B cell (primary cell): ENCODE data around the gene ZNF423. TPM values are rescaled to one million over a fixed set of nuclear protein-coding genes. Genes with fewer than 3 reads are reported as not detected.

ENCODE experiments used
- ATAC-seq: fragments of 200-7000 bp; cut with Tn5 transposase; one replicate; pipeline ENCODE4 v1.10.0; 2021; ENCODE audit warnings: low read depth, mild to moderate bottlenecking, moderate number of reproducible peaks, moderate library complexity
- CTCF ChIA-PET: fragments of 350-600 bp; sonication (Branson Sonifier 250); formaldehyde crosslinking; loops from one replicate; lab custom pipeline; 2021; ENCODE audit warnings: antibody characterized with exemption, inconsistent platforms; lab: Charles Lee
- POLR2A ChIA-PET: fragments of 350-600 bp; sonication (Branson Sonifier 250); formaldehyde crosslinking; loops from one replicate; lab custom pipeline; 2021; ENCODE audit warnings: antibody characterized with exemption; lab: Charles Lee
- DNase-seq: peaks from one replicate; pipeline ENCODE4 v3.0.0; 2013
- H2AFZ ChIP-seq: 2 replicates; pipeline ENCODE4 v1.6.1; 2012; ENCODE audit warnings: mild to moderate bottlenecking, low read depth, low read length; ENCODE audit not compliant: insufficient read depth, poor library complexity, severe bottlenecking
- H3K27ac ChIP-seq, 2 donors: 1 replicate in 1 of 2; 2 replicates in 1 of 2; pipeline ENCODE4 v1.5.1; 2012 to 2013; ENCODE audit warnings: low read length in 2 of 2, mild to moderate bottlenecking in 2 of 2, moderate library complexity in 1 of 2
- H3K27me3 ChIP-seq, 4 experiments: fragments of 200-600 bp in 1 of 4; sonication (generic) in 1 of 4; replicated peaks in 1 of 4; 1 replicate in 2 of 4; 2 replicates in 2 of 4; pipeline versions ENCODE4 v1.6.1 to v1.7.0; 2013 to 2016; ENCODE audit warnings: low read length in 3 of 4, mild to moderate bottlenecking in 2 of 4, mixed read lengths in 1 of 4, moderate library complexity in 1 of 4; ENCODE audit not compliant: insufficient read depth in 4 of 4, control insufficient read depth in 3 of 4; ENCODE audit errors: control extremely low read depth in 1 of 4
- H3K36me3 ChIP-seq, 2 experiments: replicated peaks in 1 of 2; 1 replicate in 1 of 2; 2 replicates in 1 of 2; pipeline versions ENCODE4 v1.6.1 to v1.7.1; 2013; ENCODE audit warnings: low read length in 1 of 2; ENCODE audit not compliant: insufficient read depth in 2 of 2, control insufficient read depth in 1 of 2; ENCODE audit errors: control extremely low read depth in 1 of 2, extremely low read depth in 1 of 2
- H3K4me1 ChIP-seq, 2 donors: fragments of 200-600 bp in 1 of 2; sonication (generic) in 1 of 2; 1 replicate in 1 of 2; 2 replicates in 1 of 2; pipeline versions ENCODE4 v1.5.1 to v1.6.1; 2013 to 2017; ENCODE audit warnings: low read length in 2 of 2; ENCODE audit not compliant: control insufficient read depth in 2 of 2, insufficient read depth in 2 of 2
- H3K4me2 ChIP-seq: replicated peaks from 2 replicates; pipeline ENCODE3; 2012; ENCODE audit warnings: mild to moderate bottlenecking, low read depth, low read length; ENCODE audit not compliant: poor library complexity, severe bottlenecking
- H3K4me3 ChIP-seq, 5 experiments: fragments of 200-600 bp in 1 of 5; sonication (generic) in 1 of 5; 1 replicate in 3 of 5; 2 replicates in 2 of 5; pipeline versions ENCODE4 v1.5.1 to v1.7.0; 2011 to 2016; ENCODE audit warnings: low read length in 4 of 5, mild to moderate bottlenecking in 4 of 5, low read depth in 2 of 5, control low read depth in 1 of 5, moderate library complexity in 1 of 5; ENCODE audit not compliant: insufficient read depth in 1 of 5; ENCODE audit errors: control extremely low read depth in 1 of 5, extremely low read depth in 1 of 5
- H3K79me2 ChIP-seq: fragments of 200-600 bp; sonication (generic); one replicate; pipeline ENCODE4 v1.6.0; 2016; ENCODE audit warnings: low read length; ENCODE audit not compliant: control insufficient read depth, insufficient read depth
- H3K9ac ChIP-seq: fragments of 200-600 bp; sonication (generic); 2 replicates; pipeline ENCODE4 v1.6.1; 2017; ENCODE audit warnings: mild to moderate bottlenecking, low read length, moderate library complexity
- H3K9me3 ChIP-seq, 3 donors: one replicate each; pipeline versions ENCODE4 v1.6.1 to v1.7.1; 2013; ENCODE audit warnings: low read length in 2 of 3; ENCODE audit not compliant: control insufficient read depth in 2 of 3, insufficient read depth in 1 of 3; ENCODE audit errors: control extremely low read depth in 1 of 3
- H4K20me1 ChIP-seq: 2 replicates; pipeline ENCODE4 v1.6.0; 2012; ENCODE audit warnings: mild to moderate bottlenecking, low read length; ENCODE audit not compliant: insufficient read depth, control insufficient read depth, poor library complexity, severe bottlenecking
- H3K27ac Mint-ChIP-seq: one replicate; pipeline ENCODE4 v1.8.0; 2021; ENCODE audit warnings: mixed read lengths
- H3K27me3 Mint-ChIP-seq: one replicate; pipeline ENCODE4 v1.8.0; 2021; ENCODE audit warnings: mixed read lengths
- H3K4me1 Mint-ChIP-seq: one replicate; pipeline ENCODE4 v1.8.0; 2021; ENCODE audit warnings: mixed read lengths
- H3K4me3 Mint-ChIP-seq: one replicate; pipeline ENCODE4 v1.8.0; 2021; ENCODE audit warnings: mixed read lengths
- H3K9me3 Mint-ChIP-seq: one replicate; pipeline ENCODE4 v1.8.0; 2022; ENCODE audit warnings: mixed read lengths; ENCODE audit not compliant: insufficient read depth
- CTCF ChIP-seq: fragments of 200-600 bp; IDR thresholded peaks from one replicate; pipeline ENCODE4 v1.8.0; 2022; ENCODE audit warnings: antibody characterized with exemption, mild to moderate bottlenecking
- EZH2 ChIP-seq: IDR thresholded peaks from 2 replicates; pipeline ENCODE4 v1.6.1; 2012; ENCODE audit warnings: borderline replicate concordance, low read depth, mild to moderate bottlenecking, moderate library complexity, low read length; ENCODE audit not compliant: insufficient read depth, poor library complexity, severe bottlenecking
- WGBS: methylation state at CpG from one replicate; pipeline ENCODE4 v1.1.5; 2013; ENCODE audit warnings: missing lambda C conversion rate; ENCODE audit not compliant: insufficient coverage; 5-methylcytosine and 5-hydroxymethylcytosine counted together
- intact Hi-C: fragments of 100-400 bp; cut with micrococcal nuclease; formaldehyde crosslinking; loops from one replicate; pipeline ENCODE4 v1.10.0; 2022
- polyA plus RNA-seq: library from polyadenylated mRNA; depleted of rRNA; stranded (reverse); fragments of >200 nt; gene quantifications from 2 replicates; pipeline ENCODE4 v1.2.3, GENCODE V29; 2012
- total RNA-seq, 2 donors: library from RNA; stranded (reverse); fragments of 120-200 nt in 1 of 2; gene quantifications; 1 replicate in 1 of 2; 2 replicates in 1 of 2; pipeline versions ENCODE4 v1.2.3 to v1.2.4, GENCODE V29; 2013 to 2022

ZNF423 gene
- total and polyA plus RNA-seq, 2 donors (not counting 1 experiment from before 2014, with no cell fraction given) = not detected

GRCh38 chr16:49690778-49691177 lies 165.1 kb downstream of the ZNF423 start:
- H3K4me3 Mint-ChIP-seq = no peak overlapping the region
- H3K4me1 ChIP-seq = no peaks in the 10 kb centered on the region
- H3K9me3 ChIP-seq = peaks cover 0 to 2% (median 0%) of the 10 kb centered on the region in 3 donors
- H3K9me3 Mint-ChIP-seq = no peaks in the 10 kb centered on the region
- WGBS = 90% methylated on average over 11 of the region's 13 CpGs
- H4K20me1 ChIP-seq = no peaks in the 10 kb centered on the region
- no peak overlapping the region for H3K9ac ChIP-seq
- no peaks in the 10 kb centered on the region for H3K4me1 Mint-ChIP-seq
- no peak overlapping the region for H3K4me3 ChIP-seq
- no peak for DNase-seq
- H3K27me3 ChIP-seq = peaks cover 0 to 2% (median 0%) of the 10 kb centered on the region in 4 experiments
- intact Hi-C loops = no loop called here
- H3K36me3 ChIP-seq = no peaks in the 10 kb centered on the region
- H3K27ac Mint-ChIP-seq = no peak overlapping the region
- H3K4me2 ChIP-seq = no peak overlapping the region
- H3K79me2 ChIP-seq = no peaks in the 10 kb centered on the region
- ATAC-seq = no peak
- TF ChIP-seq EZH2 (no peak), CTCF (no peak)
- ChIA-PET CTCF (no interaction called here), POLR2A (no interaction called here)
- H3K27me3 Mint-ChIP-seq = peaks cover 13% of the 10 kb centered on the region
- no peak overlapping the region for H2AFZ ChIP-seq
- no peak overlapping the region for H3K27ac ChIP-seq

- ChIA-PET POLR2A (no interaction called here), CTCF (no interaction called here)
These were observed 167.7 kb downstream of the ZNF423 start for GRCh38 chr16:49688036-49688697.

More at GRCh38 chr16:49688036-49688697, 167.7 kb downstream of the ZNF423 start:
- H3K9ac ChIP-seq = no peak overlapping the region
- peaks cover 13% of the 10 kb centered on the region for H3K27me3 Mint-ChIP-seq
- no peak overlapping the region for H3K4me3 Mint-ChIP-seq
- H3K4me2 ChIP-seq = no peak overlapping the region
- H3K36me3 ChIP-seq = no peaks in the 10 kb centered on the region
- H3K4me1 ChIP-seq = no peaks in the 10 kb centered on the region
- no peaks in the 10 kb centered on the region for H3K4me1 Mint-ChIP-seq
- DNase-seq (no peak), ATAC-seq (no peak)
- peaks cover 0 to 2% (median 0%) of the 10 kb centered on the region in 4 experiments for H3K27me3 ChIP-seq
- H3K79me2 ChIP-seq = no peaks in the 10 kb centered on the region
- H3K27ac ChIP-seq = no peak overlapping the region
- H3K27ac Mint-ChIP-seq = no peak overlapping the region
- WGBS = 95% methylated on average over 10 of the region's 16 CpGs
- no peak overlapping the region for H3K4me3 ChIP-seq
- TF ChIP-seq CTCF (no peak), EZH2 (no peak)
- intact Hi-C loops = no loop called here
- H2AFZ ChIP-seq = no peak overlapping the region
- no peaks in the 10 kb centered on the region for H4K20me1 ChIP-seq
- H3K9me3 Mint-ChIP-seq = no peaks in the 10 kb centered on the region
- peaks cover 0 to 2% (median 0%) of the 10 kb centered on the region in 3 donors for H3K9me3 ChIP-seq
